Endometrial microvascular endothelial cells (primary cell): ENCODE results near the gene ERH. TPM values are rescaled to one million over a fixed set of nuclear protein-coding genes. Genes with fewer than 3 reads are reported as not detected.

Source experiments
- in situ Hi-C: cut with HindIII; loops from 2 replicates; pipeline ENCODE4 v1.10.0; 2017; ENCODE audit warnings: low sequenced_read_pairs, low pct_unique_long_range_greater_than_20kb; ENCODE audit errors: inconsistent ontology term
- total RNA-seq: library from RNA; depleted of rRNA; stranded (reverse); fragments of >200 nt; gene quantifications from one replicate; pipeline ENCODE4 v1.2.3, GENCODE V29; 2015; ENCODE audit errors: inconsistent ontology term

ERH gene
- total RNA-seq, 1 donor from 2014 or later, result 219 TPM

DNA sequence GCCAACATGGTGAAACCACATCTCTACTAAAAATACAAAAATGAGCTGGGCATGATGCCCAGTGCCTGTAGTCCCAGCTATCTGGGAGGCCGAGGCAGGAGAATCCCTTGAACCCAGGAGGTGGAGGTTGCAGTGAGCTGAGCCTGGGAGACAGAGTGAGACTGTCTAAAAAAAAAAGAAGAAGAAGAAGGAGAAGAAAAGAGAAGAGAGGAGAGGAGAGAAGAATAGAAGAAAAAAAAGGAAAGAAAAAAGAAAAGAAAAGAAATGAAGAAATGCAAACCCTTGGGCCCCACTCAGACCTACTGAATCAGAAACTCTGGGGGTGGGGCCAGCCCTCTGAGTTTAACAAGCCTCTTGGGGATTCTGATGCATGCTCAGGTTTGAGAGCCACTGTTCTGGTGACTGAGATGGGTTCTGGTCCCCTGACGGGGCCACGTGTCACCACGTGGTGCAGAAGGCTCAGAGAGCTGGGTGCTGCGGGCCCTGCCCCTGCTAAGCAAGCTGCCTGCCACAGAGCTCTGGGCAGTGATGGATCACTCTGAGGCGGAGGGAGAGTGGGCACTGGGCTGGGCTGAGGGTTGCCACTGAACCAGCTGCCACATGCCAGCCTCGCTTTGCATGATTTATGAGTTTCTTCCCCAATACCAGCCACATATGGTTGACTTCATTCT lies 37.5 kb downstream of the ERH start:
- in situ Hi-C loops, result no loop called here

DNA sequence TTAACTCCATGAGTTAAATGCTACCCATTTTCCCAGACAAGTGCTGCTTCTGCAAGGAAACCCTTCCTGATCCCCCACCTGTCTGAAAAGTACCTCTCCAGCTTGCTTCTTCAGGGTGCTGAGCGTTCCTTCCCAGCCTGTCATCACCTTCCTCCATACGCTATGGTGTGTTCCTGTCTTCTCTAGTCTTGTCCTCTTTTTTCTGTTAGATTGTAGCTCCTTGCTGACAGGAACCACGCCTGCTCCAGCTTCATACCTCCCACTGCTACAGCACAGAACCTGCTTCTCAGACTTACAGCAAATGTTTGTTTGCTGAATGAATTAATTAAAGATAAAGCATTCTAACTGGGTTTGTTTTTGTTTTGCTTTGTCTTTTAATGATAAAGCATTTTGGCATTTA lies 39.1 kb downstream of the ERH start:
- in situ Hi-C loops, result no loop called here

- in situ Hi-C loops, result no loop called here
Observed at GRCh38 chr14:69358233-69358963, 39.7 kb downstream of the ERH start.

- in situ Hi-C loops, result no loop called here
Observed at GRCh38 chr14:69357544-69358200, 40.4 kb downstream of the ERH start.

DNA sequence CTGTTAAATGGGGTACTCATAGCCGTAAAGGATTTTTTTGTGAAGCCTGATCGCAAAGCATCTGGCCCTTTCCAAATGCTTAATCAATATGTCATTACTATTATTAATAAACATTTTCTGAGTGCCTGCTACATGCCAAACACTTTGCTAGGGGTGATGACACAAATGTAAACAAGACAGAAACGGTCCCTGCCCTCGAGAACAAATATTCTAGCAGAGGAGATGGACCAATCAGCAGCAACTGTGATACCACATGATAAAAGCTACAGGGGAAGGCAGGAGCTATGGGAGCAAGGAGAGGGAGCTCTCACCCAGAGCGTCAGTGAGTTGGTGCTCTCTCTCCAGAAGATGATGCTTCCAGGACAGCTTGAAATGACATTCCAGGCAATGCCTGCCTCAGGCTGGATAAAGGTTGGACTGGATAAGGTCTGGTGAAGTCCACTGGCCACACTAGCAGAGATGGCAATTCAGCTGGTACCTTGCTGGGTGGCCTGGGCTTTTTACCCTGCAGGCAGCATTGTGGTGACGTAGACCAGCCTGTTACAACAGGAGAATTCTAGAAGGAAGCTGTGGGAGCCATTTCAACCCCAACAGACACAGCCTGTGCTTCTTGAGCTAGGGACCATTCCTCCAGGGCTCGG lies 41.1 kb downstream of the ERH start:
- in situ Hi-C loops, result no loop called here

GRCh38 chr14:69355607-69356281 lies 42.4 kb downstream of the ERH start:
- in situ Hi-C loops, result no loop called here

GRCh38 chr14:69355154-69355597 lies 42.9 kb downstream of the ERH start:
- in situ Hi-C loops, result no loop called here

GRCh38 chr14:69354383-69355153 lies 43.5 kb downstream of the ERH start:
- in situ Hi-C loops, result no loop called here

- in situ Hi-C loops, result no loop called here
Observed at GRCh38 chr14:69353168-69353567, 44.9 kb downstream of the ERH start.

DNA sequence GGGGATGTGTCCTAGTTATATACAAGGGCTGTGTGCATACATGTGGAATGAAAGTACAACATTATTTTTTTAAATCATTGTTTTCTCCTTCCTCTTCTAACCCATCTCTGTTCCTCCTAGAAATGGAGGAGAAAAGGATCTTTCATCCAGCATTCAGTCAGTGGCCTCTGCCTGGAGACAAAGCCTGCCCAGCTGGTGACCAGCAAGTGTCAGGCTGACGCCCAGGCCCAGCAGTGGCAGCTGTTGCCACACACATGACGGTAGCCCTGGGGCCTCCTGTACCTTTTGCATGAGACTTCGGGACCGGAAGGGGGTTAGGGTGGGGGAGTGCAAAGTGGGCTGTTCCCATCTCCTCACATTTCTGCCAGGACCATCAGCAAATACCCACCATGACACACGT lies 46.2 kb downstream of the ERH start:
- in situ Hi-C loops, result no loop called here

- in situ Hi-C loops, result no loop called here
Observed at GRCh38 chr14:69351385-69351784, 46.7 kb downstream of the ERH start.

- in situ Hi-C loops, result no loop called here
Observed at GRCh38 chr14:69350892-69351291, 47.2 kb downstream of the ERH start.

- in situ Hi-C loops, result no loop called here
Observed at GRCh38 chr14:69349091-69349777, 48.9 kb downstream of the ERH start.

- in situ Hi-C loops, result no loop called here
Observed at GRCh38 chr14:69346710-69347109, 51.4 kb downstream of the ERH start.

- in situ Hi-C loops, result no loop called here
Observed at GRCh38 chr14:69345402-69345801, 52.7 kb downstream of the ERH start.

- in situ Hi-C loops, result no loop called here
Observed at GRCh38 chr14:69344171-69344570, 53.9 kb downstream of the ERH start.

DNA sequence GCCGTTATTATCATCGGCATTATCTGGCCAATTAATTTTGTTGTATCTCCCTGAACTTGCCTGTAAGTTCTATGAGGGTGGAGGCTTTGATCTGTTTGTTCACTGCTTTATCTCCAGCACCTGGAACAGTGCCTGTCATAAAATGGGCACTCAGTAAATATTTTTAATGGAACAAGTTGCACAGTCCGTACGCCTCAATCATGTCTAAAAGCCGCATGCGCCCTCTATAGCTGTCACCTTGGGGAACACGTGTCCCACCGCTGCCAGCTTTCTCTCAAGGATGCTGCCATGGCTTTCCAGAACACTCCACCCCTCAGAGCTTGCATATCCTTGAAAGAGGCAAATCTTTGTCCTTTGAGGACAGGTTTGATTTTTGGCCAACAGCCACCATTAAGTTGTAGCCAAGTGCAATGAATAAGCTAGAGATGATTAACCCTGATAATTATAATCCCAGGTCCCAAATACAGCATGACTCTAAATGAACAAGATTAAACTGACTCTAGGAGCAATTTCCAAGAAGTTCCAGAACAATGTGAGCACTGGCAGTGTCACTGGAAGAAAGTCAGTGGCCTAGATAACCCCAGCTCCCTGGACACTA lies 55.1 kb downstream of the ERH start:
- in situ Hi-C loops, result no loop called here
